ENCODE measurements around the gene LHX3.

LHX3 gene

DNA sequence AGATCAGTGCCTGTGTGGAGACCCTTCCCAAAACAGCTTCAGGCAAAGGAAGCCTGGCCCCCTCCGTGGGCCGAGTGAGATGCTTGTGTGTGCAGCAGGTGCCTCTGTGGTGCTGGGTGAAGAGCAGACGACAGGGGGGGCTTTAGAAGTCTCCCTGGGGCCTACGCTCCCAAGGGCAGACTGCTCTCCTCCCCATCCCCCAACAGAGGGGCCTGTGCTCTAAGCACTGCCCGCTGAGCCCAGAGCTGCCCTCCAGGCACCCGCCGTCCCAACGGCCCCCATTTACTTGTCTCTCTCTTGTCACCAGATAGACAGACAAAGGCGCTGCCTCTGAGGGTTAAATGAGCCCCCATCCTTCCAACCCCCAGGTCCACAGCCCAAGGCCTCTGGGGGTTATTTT lies 2.7 kb upstream of the LHX3 start:
- no peak for DNase-seq (ENCODE audit: low read depth in 2 of 2)

DNA sequence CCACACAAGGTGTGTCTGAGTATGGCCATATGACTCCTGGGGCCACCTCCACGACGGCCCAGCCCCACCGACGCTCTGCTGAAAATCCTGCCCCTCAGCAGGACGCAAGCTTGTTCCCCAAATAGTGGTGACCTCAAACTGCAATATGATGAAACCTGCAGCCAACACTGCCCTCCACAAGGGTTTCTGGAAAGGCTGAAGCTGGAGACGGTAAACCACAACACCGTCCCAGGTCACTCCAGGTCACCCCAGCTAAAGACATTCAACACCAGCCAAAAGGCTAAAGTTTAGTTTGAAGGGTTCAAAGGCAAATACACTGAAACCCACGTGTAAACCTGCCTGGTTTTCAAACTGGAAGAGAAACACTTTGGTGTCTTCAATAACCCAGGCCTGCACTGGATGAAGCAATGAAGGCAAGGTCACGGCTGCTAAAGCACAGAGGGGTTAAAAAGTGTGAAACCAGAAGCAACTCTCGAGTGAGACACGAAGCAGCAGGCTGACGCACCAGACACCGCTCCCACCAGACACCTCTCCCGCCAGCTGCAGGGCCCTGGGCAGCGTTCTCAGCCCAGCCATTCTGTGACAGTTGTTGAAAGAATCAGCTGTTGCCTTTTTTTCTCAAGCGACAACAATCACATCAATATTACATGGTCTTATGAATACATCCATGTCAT lies 1.8 kb upstream of the LHX3 start:
- DNase-seq (ENCODE audit: low read depth in 2 of 2) = no peak

DNA sequence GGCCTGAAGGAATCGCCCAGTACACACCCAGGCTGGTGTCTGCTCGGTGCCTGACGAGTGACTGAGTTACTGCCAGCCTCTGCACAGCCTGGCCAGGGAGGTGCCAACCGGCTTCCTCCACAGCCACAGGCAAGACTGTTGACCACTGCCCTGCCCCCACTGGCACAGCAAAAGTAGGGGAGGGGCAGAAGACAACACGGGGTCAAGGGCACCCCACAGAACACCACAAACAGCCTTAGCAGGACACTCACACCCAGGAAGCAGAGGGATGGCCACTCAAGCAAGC lies 722 bp upstream of the LHX3 start:
- DNase-seq (ENCODE audit: low read depth in 2 of 2) = no peak

DNA sequence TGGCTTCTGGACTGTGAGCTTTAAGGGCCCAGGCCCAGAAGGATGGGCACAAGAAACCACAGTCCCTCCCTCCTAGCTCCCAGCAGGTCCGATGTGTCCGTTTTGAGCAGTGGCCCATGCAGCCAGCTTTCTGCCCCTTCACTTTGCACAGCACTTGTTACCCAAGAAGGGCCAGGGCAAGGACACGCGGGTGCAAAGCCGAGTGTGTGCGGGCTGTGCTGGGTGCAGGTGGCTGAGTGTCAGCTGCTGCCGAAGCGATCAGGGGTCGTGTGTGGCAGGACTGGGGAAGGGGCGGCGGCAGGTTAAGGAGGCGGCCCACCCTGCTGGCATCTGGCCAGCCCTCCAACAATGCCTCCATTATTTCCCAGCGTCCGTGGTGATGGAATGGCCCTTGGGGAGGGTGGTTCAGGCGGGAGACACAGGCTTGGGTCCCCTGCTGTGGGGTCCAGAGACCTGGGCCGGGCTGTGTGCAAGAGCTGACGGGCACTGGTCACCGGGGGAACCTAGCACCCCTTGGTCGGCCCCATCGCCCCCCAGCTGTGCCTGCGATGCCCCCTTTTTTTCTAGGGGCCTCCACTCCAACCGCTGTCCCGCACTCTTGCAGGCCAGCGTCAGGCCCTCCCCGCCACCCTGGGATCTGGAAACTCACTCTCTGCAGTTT lies 653 bp downstream of the LHX3 start:
- no peak for DNase-seq (ENCODE audit: low read depth in 2 of 2)

DNA sequence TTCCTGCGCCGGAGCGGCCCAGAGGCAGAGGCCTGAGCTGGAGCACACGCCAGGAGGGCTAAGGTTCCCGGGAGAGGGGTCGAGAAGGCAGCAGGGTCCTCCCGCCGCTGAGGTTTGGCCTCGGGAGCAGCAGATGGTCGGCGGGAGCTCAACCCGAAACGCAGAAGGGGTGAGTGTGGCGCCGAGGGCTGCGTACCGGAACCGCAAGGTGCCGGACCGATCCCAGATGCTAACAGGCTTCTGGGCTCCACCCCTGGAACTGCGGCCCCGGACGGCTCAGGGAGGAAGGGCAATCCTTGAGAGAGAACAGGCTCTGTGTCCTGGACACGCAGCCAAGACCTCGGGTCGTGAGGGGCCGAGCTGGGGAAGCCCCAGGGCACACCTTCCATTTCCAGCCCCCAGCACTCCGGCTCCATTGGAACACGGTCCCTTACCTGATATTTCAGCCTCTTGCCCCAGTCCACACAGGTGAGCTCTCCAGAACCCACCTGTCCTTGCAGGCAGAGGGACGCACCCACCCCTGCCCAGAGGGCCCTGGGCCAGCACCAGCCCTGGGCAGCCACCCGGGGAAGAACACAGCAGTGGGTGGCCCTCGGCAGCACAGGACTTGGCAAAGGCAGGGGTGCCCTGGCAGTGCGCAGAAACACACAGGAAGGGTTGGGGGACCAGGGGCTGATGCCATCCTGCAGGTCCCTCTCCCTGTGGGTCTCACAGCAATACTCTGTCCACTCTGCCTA lies 1.4 kb downstream of the LHX3 start:
- no peak for DNase-seq (ENCODE audit: low read depth in 2 of 2)

DNA sequence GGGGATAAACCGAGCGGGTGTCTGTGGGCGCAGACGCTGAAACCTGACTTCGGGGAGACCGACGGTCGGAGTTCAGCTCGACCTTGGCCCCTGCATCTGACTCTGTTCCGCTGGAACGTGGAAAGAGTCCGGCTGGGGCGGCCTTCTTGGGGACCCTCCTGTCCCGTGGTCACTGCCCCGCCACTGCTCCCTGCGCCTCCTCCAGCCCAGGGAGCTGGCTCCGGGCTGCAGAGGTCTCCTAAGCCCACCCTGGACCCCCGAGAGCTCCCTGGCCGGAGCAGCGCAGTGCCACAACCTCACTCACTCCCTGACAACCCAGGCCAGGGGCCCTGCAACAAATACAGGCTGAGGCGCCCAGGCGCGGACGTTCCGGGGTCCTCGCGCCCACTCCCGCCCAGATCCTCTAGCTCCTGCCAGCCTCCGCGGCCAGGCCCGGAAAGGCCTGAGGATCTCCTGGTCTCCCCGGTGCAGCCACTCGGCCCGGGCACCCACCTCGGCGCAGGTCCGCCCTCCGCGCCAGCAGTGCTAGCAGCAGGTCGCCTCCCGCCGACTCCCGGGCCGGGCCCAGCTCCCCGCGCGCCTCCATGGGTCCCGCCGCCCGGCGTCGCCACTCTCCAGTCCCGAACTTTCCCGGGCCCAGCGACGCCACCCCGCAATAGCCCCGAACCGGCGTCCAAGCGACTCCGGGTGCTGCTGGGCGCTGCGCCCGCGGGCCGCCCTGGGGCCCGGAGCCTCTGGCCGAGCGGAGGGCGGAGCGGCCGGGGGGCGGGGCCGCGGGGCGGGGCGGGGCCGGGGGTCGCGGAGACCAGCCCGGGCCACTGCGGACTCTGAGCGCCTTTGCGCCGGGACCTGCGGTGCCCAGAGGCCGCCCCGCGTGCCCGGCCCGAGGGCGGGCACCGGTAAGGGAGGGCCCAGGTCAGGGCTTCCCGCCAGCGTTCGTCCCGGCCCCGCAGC lies 2.2 kb downstream of the LHX3 start:
- no peak for DNase-seq (ENCODE audit: low read depth in 2 of 2)

DNA sequence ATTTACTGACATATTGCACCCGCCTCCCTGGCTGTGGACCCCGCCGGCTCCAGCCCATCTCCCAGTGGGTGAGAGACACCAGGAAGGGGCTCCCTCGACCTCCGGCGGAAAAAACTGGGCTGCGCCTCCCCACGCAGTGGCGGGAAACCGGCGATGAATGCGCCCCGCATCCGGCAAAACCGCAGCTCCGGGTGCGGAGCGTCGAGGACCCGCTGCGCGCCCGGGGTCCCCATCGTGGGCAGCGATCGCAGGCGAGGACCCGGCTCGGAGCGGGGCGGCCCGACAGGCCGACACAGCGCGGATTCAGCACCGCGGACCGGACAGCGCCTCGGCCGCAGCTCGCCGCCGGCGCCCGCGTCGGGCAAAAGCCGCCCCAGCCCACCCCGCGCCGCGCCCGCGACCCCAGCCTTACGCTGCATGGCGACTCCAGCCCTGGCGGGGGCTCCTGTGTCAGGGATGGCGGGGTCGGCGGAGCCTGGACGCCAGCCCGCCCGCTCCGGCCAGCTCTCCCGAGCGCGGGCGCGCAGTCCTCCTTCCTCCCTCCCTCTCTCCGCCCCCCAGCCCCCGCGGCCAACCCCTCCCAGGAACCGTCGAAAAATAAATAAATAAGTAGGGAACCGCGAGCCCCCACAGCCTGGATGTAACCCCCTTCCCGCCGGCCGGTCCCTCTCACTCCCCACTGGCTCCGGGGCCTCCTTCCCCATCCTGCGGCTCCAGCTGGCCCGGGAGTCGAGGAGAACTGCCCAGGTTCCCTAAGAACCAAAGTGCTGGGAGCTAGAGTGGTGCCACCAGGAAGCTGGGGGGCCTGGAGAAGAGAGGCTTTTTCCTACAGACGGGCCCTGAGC lies 3.1 kb downstream of the LHX3 start:
- DNase-seq (ENCODE audit: low read depth in 2 of 2) = no peak

DNA sequence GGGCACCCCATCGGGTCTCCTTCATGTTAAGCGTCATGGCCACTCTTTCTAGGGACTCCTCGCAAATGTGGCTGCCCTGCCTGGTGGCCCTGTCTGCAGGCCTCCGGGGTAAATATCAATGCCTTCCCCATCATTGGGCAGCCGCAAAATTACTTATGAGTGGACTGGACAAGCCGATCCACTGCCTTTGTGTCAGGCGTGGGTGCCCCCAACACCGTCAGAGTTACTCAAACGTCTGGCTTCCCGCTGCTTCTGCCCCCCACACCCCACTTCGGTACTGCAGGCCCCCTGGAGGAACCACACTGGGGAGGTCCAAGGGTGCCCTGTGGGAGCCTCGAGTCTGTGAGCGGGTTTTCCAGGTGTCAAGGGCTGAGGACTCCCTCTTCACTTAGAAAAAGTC lies 3.8 kb downstream of the LHX3 start:
- no peak for DNase-seq (ENCODE audit: low read depth in 2 of 2)

DNA sequence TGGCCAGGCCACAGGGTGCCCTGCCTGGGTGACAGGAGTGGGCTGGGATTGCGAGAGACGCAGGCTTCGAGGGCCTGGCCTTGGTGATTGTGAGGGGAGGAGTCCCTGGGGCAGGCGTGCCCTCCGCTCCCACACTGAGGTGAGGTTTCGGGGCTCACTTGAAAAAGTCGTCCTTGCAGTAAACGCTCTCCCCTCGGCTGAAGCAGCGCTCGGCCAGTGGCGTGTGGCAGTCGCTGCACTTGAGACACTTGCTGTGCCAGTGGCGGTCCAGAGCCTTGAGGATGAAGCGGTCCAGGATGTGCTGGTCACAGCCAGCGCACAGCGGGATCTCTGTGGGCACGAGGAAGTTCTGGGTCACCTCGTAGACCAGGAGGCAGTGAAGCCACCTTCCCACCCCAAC lies 4.5 kb downstream of the LHX3 start:
- DNase-seq (ENCODE audit: low read depth in 2 of 2) = no peak

DNA sequence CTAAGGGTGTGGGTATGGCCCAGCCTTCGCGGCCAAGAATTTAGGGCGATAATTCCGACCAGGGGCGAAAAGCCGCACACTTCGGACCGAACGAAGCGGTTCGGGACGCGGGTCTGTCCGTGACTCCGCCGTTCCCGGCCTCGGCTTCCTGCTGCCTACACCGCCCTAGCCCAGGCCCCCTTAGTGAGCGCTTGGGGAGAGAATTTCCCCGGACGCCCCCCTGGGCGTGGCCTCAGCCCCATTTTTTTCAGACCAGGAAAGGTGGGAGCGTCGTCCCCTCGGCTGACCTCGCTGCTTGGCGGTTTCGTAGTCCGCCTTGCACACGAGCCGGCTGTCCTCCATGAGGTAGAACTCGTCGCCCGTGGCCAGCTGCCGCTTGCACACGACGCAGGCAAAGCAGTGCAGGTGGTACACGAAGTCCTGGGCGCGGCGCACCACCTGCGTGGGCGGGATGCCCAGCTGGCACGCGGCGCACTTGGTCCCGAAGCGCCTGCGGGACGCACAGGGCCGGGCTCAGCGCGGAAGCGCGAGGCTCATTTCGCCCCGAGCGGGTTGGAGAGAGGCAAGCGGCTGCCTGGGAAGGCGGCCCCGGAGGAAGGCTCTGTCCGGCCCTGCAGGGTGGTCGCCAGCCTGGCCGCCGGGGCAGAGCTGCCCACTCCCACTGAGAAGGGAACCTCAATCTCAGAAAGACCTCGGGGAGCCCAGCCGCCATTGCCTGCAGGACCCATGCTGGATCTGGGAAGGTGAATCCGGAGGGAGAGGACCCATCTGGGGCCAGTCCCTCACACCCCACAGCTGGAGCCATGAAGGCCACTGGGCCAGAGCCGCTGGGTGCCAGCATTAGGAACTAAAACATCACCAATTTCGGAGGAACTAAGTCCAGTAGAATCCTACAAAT lies 5.3 kb downstream of the LHX3 start:
- no peak for DNase-seq (ENCODE audit: low read depth in 2 of 2)

DNA sequence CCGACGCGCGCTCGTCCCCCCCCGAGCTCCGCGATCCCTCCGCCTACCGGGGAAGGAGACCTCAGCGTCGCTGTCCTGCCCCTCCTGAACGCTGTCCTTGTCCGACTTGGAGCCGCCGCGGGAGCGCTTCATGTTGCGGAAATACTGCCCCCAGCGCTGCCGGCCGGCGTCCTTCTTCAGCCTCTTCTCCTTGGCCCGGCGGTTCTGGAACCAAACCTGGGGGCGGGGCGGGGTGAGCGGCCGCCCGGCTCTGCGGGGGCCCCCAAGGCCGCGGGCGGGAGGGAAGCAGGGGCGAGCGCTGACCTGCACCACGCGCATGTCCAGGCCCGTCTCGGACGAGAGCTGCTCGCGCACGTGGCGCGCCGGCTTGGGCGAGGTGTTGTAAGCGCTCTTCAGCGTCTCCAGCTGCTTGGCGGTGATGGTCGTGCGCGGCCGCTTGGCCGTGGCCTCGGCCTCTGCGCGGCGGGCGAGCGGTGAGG lies 6.3 kb downstream of the LHX3 start:
- DNase-seq (ENCODE audit: low read depth in 2 of 2) = no peak

DNA sequence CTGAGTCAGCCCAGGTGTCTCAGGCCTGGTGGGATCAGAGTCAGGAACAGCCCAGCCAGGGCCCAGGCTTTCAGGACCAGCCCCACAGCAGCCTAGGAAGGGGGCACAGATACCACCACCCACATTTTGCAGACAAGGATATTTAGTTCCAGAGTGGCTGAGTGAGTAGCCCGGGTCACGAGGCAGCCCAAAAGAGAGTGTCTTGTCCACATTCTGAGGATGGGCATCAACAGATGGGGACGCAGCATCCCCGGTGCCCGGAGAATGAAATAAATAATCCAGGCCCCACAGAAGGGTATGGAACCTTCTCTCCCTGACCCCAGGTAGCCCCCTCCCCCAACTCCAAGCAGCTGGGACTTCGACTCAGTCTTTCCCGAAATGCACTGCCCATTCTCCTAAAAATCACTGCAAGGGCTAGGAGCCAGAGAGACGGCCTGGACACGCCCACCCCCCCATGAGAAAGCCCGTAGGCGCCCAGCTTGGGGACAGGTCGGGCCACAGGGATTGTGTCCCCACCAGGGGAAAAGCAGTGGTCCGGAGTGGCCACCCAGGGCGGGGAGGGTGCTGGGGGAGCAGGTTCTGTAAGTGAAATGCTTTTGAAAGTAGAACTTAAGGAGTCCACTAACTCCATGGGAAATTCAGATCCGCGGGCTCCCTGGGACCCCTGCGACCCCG lies 6.9 kb downstream of the LHX3 start:
- DNase-seq (ENCODE audit: low read depth in 2 of 2) = no peak

DNA sequence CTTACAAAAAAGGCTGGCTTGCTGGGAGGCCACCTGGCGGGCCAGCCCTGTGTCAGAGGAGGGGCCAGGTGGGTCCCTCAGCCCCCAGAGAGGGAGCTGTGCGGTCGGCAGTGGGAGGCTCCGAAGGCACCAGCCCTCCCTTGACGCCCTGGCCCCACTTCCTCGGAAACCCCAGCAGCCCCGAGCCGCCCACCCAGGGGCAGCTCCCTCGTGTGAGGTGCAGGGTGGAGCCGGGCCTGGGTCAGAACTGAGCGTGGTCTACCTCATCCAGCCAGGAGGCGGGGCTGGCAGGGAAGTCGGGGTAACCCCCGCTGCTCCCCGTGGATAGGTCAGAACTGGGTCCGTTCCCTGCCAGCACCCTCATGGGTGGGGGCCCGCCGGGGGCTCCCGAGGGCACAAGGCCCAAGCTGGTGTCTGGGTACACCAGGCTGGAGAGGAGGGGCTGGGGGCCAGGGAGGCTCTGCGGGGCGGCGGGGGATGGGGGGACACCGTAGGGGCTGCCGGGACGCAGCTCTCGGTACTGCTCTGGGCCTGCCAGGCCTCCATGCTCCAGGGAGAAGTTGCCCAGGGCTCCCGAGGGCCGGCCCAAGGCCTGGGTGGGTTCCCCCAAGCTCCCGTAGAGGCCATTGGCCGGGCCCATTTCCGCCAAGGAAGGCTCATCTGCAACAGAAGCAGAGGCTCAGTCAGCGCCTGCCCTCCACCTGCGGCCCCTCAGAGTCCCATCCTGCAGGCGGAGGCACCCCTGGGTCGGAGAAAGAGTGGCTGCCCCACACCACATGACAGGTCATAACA lies 7.6 kb downstream of the LHX3 start:
- no peak for DNase-seq (ENCODE audit: low read depth in 2 of 2)

DNA sequence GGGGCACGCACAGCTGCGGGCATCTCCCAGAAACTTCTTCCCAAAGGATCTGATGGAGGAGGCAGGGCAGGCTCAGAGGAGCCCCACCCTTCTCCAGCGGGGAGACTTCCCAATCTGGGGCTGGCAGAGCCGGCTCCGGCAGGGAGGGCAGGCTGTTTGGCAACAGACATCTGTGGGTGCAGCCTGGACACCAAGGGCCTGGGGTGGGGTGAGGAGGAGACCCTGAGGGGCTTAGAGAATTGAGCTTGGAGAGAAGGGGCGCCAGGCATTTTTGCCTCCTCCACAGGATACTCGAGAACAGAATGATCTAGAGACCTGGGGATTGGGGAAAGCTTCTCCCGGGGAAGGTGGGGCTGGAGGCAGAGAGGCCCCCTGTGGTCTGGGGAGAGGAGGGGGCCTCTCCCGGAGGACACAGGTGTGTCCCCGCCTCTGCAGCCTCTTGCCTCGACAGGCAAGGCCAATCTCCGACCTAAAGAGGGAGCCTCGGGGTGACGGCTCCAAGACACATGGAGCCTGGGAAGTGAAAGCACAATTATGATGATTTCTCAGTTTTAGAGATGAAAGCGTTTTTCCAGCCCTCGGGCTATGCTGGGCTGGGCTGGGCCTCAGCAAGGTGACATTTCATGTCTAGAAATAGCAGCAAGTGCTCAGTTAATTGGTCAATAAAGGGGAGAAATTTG lies 8.4 kb downstream of the LHX3 start:
- DNase-seq (ENCODE audit: low read depth in 2 of 2) = no peak

DNA sequence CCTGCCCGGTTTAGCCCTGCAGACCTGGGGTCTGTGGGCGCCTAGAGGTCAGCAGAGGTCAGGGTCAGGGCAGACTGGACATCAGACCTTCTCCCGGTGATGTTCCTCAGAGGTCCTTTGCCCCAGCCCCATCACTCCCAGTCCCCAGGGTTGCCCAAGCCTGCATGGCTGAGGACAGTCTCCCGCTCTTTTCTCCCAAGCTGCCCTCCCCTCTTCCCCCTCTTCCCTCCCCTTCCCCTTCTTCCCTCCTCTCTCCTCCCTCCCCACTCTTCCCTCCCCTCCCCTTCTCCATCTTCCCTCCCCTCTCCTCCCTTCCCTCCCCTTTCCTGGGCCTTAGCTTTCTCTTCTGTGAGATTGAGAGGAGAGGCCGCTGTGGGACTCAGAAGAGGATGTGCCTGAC lies 10.4 kb downstream of the LHX3 start:
- DNase-seq (ENCODE audit: low read depth in 2 of 2) = no peak

DNA sequence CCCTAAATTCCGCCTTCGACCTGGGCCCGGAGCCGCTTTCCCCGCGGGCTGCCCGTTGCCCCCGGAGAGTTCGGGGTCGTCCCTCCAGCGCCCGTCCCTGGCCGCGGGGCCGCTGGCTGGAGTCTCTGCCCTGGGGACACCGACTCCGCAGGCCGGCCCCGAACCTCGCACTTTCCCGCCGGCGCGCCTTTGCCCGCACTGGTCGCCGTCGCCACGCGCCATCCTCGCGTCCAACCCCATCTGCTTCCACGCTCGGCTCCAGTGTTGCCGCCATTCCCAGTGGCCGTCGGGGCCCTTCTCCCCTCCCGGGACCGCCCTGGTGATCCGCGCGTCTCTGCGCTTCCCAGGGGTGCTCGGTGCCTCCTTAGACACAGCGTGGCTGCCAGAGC lies 11.0 kb downstream of the LHX3 start:
- no peak for DNase-seq (ENCODE audit: low read depth in 2 of 2)

DNA sequence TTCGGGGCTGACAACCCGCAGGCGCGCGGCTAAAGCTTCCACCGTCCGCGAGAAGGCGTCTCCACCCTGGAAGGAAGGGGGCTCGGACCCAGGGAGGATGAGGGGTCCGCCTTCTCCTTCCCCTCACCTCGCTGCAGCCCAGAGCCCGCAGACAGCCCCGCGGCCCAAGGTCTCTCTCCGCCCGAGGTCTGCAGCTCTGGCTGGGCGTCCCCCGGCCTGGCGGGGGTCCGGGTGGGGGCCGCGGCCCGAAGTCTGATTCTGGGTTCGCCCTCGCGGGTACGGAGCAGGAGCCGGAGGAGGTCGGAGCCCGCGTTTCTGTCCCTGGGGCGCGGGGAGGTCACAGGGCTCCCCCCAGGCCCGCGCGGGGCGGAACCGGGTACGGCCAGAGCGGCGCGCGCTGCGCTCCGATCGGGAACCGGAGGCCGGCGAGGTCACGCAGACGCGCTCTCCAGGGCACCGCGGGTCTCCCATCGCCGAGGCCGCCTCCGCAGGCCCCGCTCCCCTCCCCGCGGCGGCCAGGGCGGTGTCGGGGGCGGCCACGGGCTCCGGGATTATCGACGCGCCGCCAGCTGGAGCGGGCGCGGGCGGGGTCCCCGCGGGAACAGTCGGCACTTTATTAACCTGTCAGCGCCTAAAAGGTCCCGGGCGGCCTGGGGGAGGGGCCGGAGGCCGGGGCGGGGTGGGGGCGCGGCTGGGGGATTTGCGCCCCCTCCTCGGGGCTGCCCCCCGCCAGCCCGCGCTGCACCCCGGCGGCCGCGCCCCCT lies 11.6 kb downstream of the LHX3 start:
- DNase-seq (ENCODE audit: low read depth in 2 of 2) = no peak
